GM19023 (cell line): ENCODE results near the gene SNTG2.

Experiments
- ATAC-seq: cut with Tn5 transposase; IDR thresholded peaks from one replicate; pipeline ENCODE4 v1.9.1; 2021; ENCODE audit warnings: mild to moderate bottlenecking, moderate library complexity; ENCODE audit not compliant: unreplicated experiment

The SNTG2 gene

GRCh38 chr2:1306014-1306686, 355.5 kb downstream of the SNTG2 start:
- no peak for ATAC-seq

- no peak for ATAC-seq
Observed at GRCh38 chr2:1306687-1307516, 356.3 kb downstream of the SNTG2 start.

- ATAC-seq, result no peak
Observed at GRCh38 chr2:1307670-1308069, 357.0 kb downstream of the SNTG2 start.

GRCh38 chr2:1308678-1309077, 358.0 kb downstream of the SNTG2 start:
- ATAC-seq, result no peak

- no peak for ATAC-seq
Observed at GRCh38 chr2:1309507-1309906, 358.9 kb downstream of the SNTG2 start.

GRCh38 chr2:1310202-1310601, 359.6 kb downstream of the SNTG2 start:
- ATAC-seq, result no peak

GRCh38 chr2:1310866-1311265, 360.2 kb downstream of the SNTG2 start:
- ATAC-seq, result no peak

- no peak for ATAC-seq
Observed at GRCh38 chr2:1313240-1313924, 362.7 kb downstream of the SNTG2 start.

GRCh38 chr2:1314254-1314653, 363.6 kb downstream of the SNTG2 start:
- no peak for ATAC-seq

GRCh38 chr2:1318366-1319009, 367.8 kb downstream of the SNTG2 start:
- ATAC-seq, result no peak

GRCh38 chr2:1319393-1319792, 368.7 kb downstream of the SNTG2 start:
- ATAC-seq, result no peak

GRCh38 chr2:1321321-1321720, 370.7 kb downstream of the SNTG2 start:
- ATAC-seq, result no peak

GRCh38 chr2:1324884-1325283, 374.2 kb downstream of the SNTG2 start:
- ATAC-seq, result no peak

- ATAC-seq, result no peak
Observed at GRCh38 chr2:1328684-1329083, 378.0 kb downstream of the SNTG2 start.

- ATAC-seq, result no peak
Observed at GRCh38 chr2:1339388-1340140, 388.9 kb downstream of the SNTG2 start.

GRCh38 chr2:1340141-1340512, 389.5 kb downstream of the SNTG2 start:
- no peak for ATAC-seq

GRCh38 chr2:1341404-1342120, 390.9 kb downstream of the SNTG2 start:
- no peak for ATAC-seq

- ATAC-seq, result no peak
Observed at GRCh38 chr2:1348789-1349188, 398.1 kb downstream of the SNTG2 start.

- no peak for ATAC-seq
Observed at GRCh38 chr2:1350111-1350510, 399.5 kb downstream of the SNTG2 start.

GRCh38 chr2:1353124-1353523, 402.5 kb downstream of the SNTG2 start:
- ATAC-seq, result no peak
